ENCODE measurements around the gene ACY1.

GRCh38 chr3:51971350-51971749 lies 12.0 kb upstream of the ACY1 start:
- TF ChIP-seq CTCF (IDR thresholded peaks at IDR 0.05; ENCODE audit: borderline replicate concordance, extremely low read depth, low read length, poor library complexity, severe bottlenecking) = no peak
- TF ChIP-seq EZH2 (IDR thresholded peaks at IDR 0.05; ENCODE audit: borderline replicate concordance, low read depth, low read length, severe bottlenecking) = no peak

All from DND-41 (cell line).